IMR-90 (cell line): Measurements from ENCODE around the gene TRIM46. TPM values are rescaled to one million over a fixed set of nuclear protein-coding genes. Genes with fewer than 3 reads are reported as not detected.

ENCODE experiments used
- ATAC-seq: fragments of 200-7000 bp; cut with Tn5 transposase; 2 replicates; pipeline ENCODE4 v1.9.1; 2020; ENCODE audit warnings: low read depth, mild to moderate bottlenecking, moderate library complexity
- BruUV-seq: library from RNA; stranded (reverse); fragments of 400-500 nt; replicated peaks from 2 replicates; lab custom pipeline; 2021; lab: Mats Ljungman, UMichigan
- CTCF ChIA-PET: fragments of 300-600 bp; formaldehyde crosslinking; extraction: SDS; loops from one replicate; lab custom pipeline; 2021; ENCODE audit warnings: antibody characterized with exemption; lab: Yijun Ruan, JAX
- POLR2A ChIA-PET: fragments of 300-600 bp; sonication (Branson Sonifier 250); formaldehyde crosslinking; loops from one replicate; lab custom pipeline; 2022; ENCODE audit warnings: antibody characterized with exemption; ENCODE audit not compliant: unreplicated experiment; lab: Charles Lee
- DNase-seq: peaks from one replicate; pipeline ENCODE4 v3.0.0; 2013
- H2AFZ ChIP-seq: replicated peaks from 2 replicates; pipeline ENCODE3; 2013; ENCODE audit warnings: low read length, mild to moderate bottlenecking; ENCODE audit not compliant: poor library complexity
- H2AK5ac ChIP-seq: 2 replicates; pipeline ENCODE4 v1.6.1; 2013; ENCODE audit warnings: low read depth, low read length, inconsistent platforms
- H2AK9ac ChIP-seq: replicated peaks from 2 replicates; pipeline ENCODE3; 2013; ENCODE audit warnings: mild to moderate bottlenecking, low read depth, low read length, moderate library complexity; ENCODE audit not compliant: poor library complexity
- H2BK120ac ChIP-seq: 2 replicates; pipeline ENCODE4 v1.6.1; 2013; ENCODE audit warnings: low read depth, low read length, inconsistent platforms
- H2BK15ac ChIP-seq: 3 replicates; pipeline ENCODE4 v1.6.1; 2013; ENCODE audit warnings: low read depth, low read length, inconsistent platforms
- H2BK20ac ChIP-seq: 2 replicates; pipeline ENCODE4 v1.6.1; 2013; ENCODE audit warnings: low read depth, mild to moderate bottlenecking, inconsistent platforms, low read length, moderate library complexity
- H2BK5ac ChIP-seq: 2 replicates; pipeline ENCODE4 v1.6.1; 2013; ENCODE audit warnings: mild to moderate bottlenecking, low read depth, low read length, inconsistent platforms; ENCODE audit not compliant: poor library complexity, severe bottlenecking
- H3K14ac ChIP-seq: replicated peaks from 2 replicates; pipeline ENCODE4 v1.6.1; 2013; ENCODE audit warnings: low read depth, low read length, inconsistent platforms
- H3K18ac ChIP-seq: 2 replicates; pipeline ENCODE4 v1.6.1; 2013; ENCODE audit warnings: low read depth, low read length, control low read depth
- H3K23ac ChIP-seq: 2 replicates; pipeline ENCODE4 v1.6.1; 2013; ENCODE audit warnings: low read depth, low read length, inconsistent platforms
- H3K27ac ChIP-seq: 2 replicates; pipeline ENCODE4 v1.5.1; 2013; ENCODE audit warnings: mild to moderate bottlenecking, control low read depth, low read length; ENCODE audit not compliant: insufficient read depth
- H3K27me3 ChIP-seq: 2 replicates; pipeline ENCODE4 v1.6.1; 2013; ENCODE audit warnings: low read length; ENCODE audit not compliant: control insufficient read depth, insufficient read depth
- H3K36me3 ChIP-seq: 2 replicates; pipeline ENCODE4 v1.6.1; 2013; ENCODE audit warnings: low read length, mixed read lengths; ENCODE audit not compliant: control insufficient read depth, insufficient read depth
- H3K4ac ChIP-seq: 2 replicates; pipeline ENCODE4 v1.6.1; 2013; ENCODE audit warnings: low read depth, low read length, inconsistent platforms
- H3K4me1 ChIP-seq: 2 replicates; pipeline ENCODE4 v1.6.1; 2013; ENCODE audit warnings: low read length, mixed read lengths; ENCODE audit not compliant: control insufficient read depth, insufficient read depth
- H3K4me2 ChIP-seq: 2 replicates; pipeline ENCODE4 v1.6.1; 2013; ENCODE audit warnings: low read depth, mild to moderate bottlenecking, control low read depth, low read length, moderate library complexity
- H3K4me3 ChIP-seq: 2 replicates; pipeline ENCODE4 v1.5.1; 2013; ENCODE audit warnings: low read depth, mild to moderate bottlenecking, control low read depth, low read length, moderate library complexity; ENCODE audit not compliant: insufficient read depth
- H3K56ac ChIP-seq: 2 replicates; pipeline ENCODE4 v1.6.1; 2013; ENCODE audit warnings: low read length, inconsistent platforms; ENCODE audit not compliant: insufficient read depth; ENCODE audit errors: extremely low read depth
- H3K79me1 ChIP-seq, 2 experiments: 2 replicates each; pipeline ENCODE4 v1.6.1; 2013; ENCODE audit warnings: low read length in 2 of 2, inconsistent platforms in 1 of 2, low read depth in 1 of 2
- H3K9ac ChIP-seq: 2 replicates; pipeline ENCODE4 v1.6.1; 2013; ENCODE audit warnings: low read depth, low read length, control low read depth
- H3K9me1 ChIP-seq: 2 replicates; pipeline ENCODE4 v1.6.1; 2013; ENCODE audit warnings: low read length, inconsistent platforms; ENCODE audit not compliant: insufficient read depth
- H3K9me3 ChIP-seq: 2 replicates; pipeline ENCODE4 v1.6.1; 2013; ENCODE audit warnings: low read length; ENCODE audit not compliant: control insufficient read depth, insufficient read depth
- H4K20me1 ChIP-seq: 2 replicates; pipeline ENCODE4 v1.6.1; 2013; ENCODE audit warnings: low read length, inconsistent platforms; ENCODE audit not compliant: insufficient read depth
- H4K5ac ChIP-seq: 2 replicates; pipeline ENCODE4 v1.6.1; 2013; ENCODE audit warnings: mild to moderate bottlenecking, low read depth, low read length, control low read depth
- H4K8ac ChIP-seq, 2 experiments: 2 replicates each; pipeline ENCODE4 v1.6.1; 2013; ENCODE audit warnings: low read depth in 2 of 2, low read length in 2 of 2, control low read depth in 1 of 2, inconsistent platforms in 1 of 2
- H4K91ac ChIP-seq: 2 replicates; pipeline ENCODE4 v1.6.1; 2013; ENCODE audit warnings: low read depth, low read length, inconsistent platforms; ENCODE audit not compliant: insufficient read depth
- CEBPB ChIP-seq: IDR thresholded peaks from 2 replicates; pipeline ENCODE4 v1.6.1; 2012; ENCODE audit warnings: low read depth, low read length, improper control_type of control experiment
- CTCF ChIP-seq: conservative IDR thresholded peaks from 2 replicates; pipeline ENCODE4 v1.5.1; 2012; ENCODE audit warnings: mild to moderate bottlenecking, low read depth, low read length, improper control_type of control experiment
- ELK1 ChIP-seq: fragments of 150-350 bp; IDR thresholded peaks from 2 replicates; pipeline ENCODE4 v1.6.1; 2016; ENCODE audit warnings: low read depth, mild to moderate bottlenecking, low read length, moderate library complexity, borderline replicate concordance
- MXI1 ChIP-seq: IDR thresholded peaks from 2 replicates; pipeline ENCODE4 v1.6.1; 2012; ENCODE audit warnings: low read depth, mild to moderate bottlenecking, low read length, moderate library complexity, borderline replicate concordance
- NFE2L2 ChIP-seq: fragments of 150-350 bp; IDR thresholded peaks from 2 replicates; pipeline ENCODE4 v1.6.1; 2016; ENCODE audit warnings: low read depth, mild to moderate bottlenecking, low read length
- RCOR1 ChIP-seq: IDR thresholded peaks from 2 replicates; pipeline ENCODE4 v1.6.1; 2012; ENCODE audit warnings: mild to moderate bottlenecking, low read length, improper control_type of control experiment; ENCODE audit not compliant: insufficient replicate concordance
- SMC3 ChIP-seq: fragments of 150-350 bp; IDR thresholded peaks from 2 replicates; pipeline ENCODE4 v1.6.1; 2016; ENCODE audit warnings: low read depth, mild to moderate bottlenecking, antibody characterized with exemption, low read length, moderate library complexity
- WGBS, 2 experiments: methylation state at CpG; one replicate each; pipeline versions ENCODE4 v1.1.5 to v1.1.7; 2013; ENCODE audit warnings: missing lambda C conversion rate in 2 of 2; ENCODE audit not compliant: insufficient read length in 1 of 2; ENCODE audit errors: extremely low coverage in 2 of 2; 5-methylcytosine and 5-hydroxymethylcytosine counted together
- dilution Hi-C: fragments of 300-500 bp; cut with HindIII; formaldehyde crosslinking; loops from one replicate; pipeline ENCODE4 v1.14.3; 2018; ENCODE audit warnings: low sequenced_read_pairs; ENCODE audit not compliant: unreplicated experiment
- in situ Hi-C: fragments of 300-500 bp; cut with MboI; formaldehyde crosslinking; loops from 3 replicates; pipeline ENCODE4 v1.14.3; 2019; ENCODE audit warnings: low sequenced_read_pairs, inconsistent platforms, mixed read lengths
- intact Hi-C: fragments of 100-400 bp; cut with micrococcal nuclease; formaldehyde crosslinking; loops from 2 replicates; pipeline ENCODE4 v1.10.0; 2022
- polyA plus RNA-seq, 3 experiments: library from polyadenylated mRNA; depleted of rRNA; stranded (reverse); fragments of >200 nt; gene quantifications; 2 replicates each; pipeline ENCODE4 v1.2.3, GENCODE V29; 2012; ENCODE audit warnings: low replicate concordance in 1 of 3
- total RNA-seq: library from RNA; depleted of rRNA; stranded (reverse); fragments of >200 nt; gene quantifications from 2 replicates; pipeline ENCODE4 v1.2.3, GENCODE V29; 2012

The TRIM46 gene
- total and polyA plus RNA-seq, 2 of the 4 experiments (the other 2 are of a cell fraction) = 2.3 to 6.2 TPM

GRCh38 chr1:155128755-155129473, 44.7 kb upstream of the TRIM46 start:
- H3K9me3 ChIP-seq = no peaks in the 10 kb centered on the region
- H2BK20ac ChIP-seq = no peak overlapping the region
- no CpG with 5 or more reads among the region's 14 CpGs for WGBS, 2 experiments

More at GRCh38 chr1:155128755-155129473, 44.7 kb upstream of the TRIM46 start:
- Histone ChIP-seq H2BK15ac (no peak overlapping the region), H3K79me1 (no peaks in the 10 kb centered on the region), H2AFZ (no peak overlapping the region), H3K14ac (no peak overlapping the region), H3K4me1 (peaks cover 22% of the 10 kb centered on the region), H3K18ac (no peak overlapping the region), H3K4ac (no peak overlapping the region), H3K9ac (no peak overlapping the region), H2AK5ac (no peak overlapping the region), H3K4me2 (peak overlapping the region; percentile 77; the same call in 1 of the 2 replicates), H3K36me3 (peaks cover 4% of the 10 kb centered on the region), H3K27me3 (peaks cover 40% of the 10 kb centered on the region), H3K9me1 (peaks cover 10% of the 10 kb centered on the region; the same call in 1 of the 2 replicates), H4K8ac (no peak overlapping the region), H4K20me1 (peaks cover 2% of the 10 kb centered on the region), H4K91ac (no peak overlapping the region), H2BK120ac (no peak overlapping the region), H2BK5ac (no peak overlapping the region), H3K27ac (no peak overlapping the region), H2AK9ac (peak overlapping the region; percentile 75), H4K5ac (no peak overlapping the region), H3K4me3 (no peak overlapping the region; the same call in 1 of the 2 replicates), H3K23ac (peak overlapping the region; percentile 75; the same call in 1 of the 2 replicates), H3K56ac (no peak overlapping the region)
- ChIA-PET CTCF (no interaction called here), POLR2A (no interaction called here)
- in situ Hi-C loops = no loop called here
- no peak for ATAC-seq
- dilution Hi-C loops = no loop called here
- no peak for DNase-seq
- intact Hi-C loops = loop anchor here (5.0 kb wide), 1 partner anchor 37 kb away; no protein-coding TSS in a partner anchor
- BruUV-seq = no TSS peak
- TF ChIP-seq CEBPB (no peak), SMC3 (no peak), ELK1 (no peak), NFE2L2 (no peak), RCOR1 (no peak), CTCF (no peak), MXI1 (no peak)
